ENCODE measurements around the gene RBM20. TPM values are rescaled to one million over a fixed set of nuclear protein-coding genes. Genes with fewer than 3 reads are reported as not detected.

The RBM20 gene
- total and polyA plus RNA-seq, 2 of the 4 experiments (the other 2 are of a cell fraction) = under 0.01 to 0.15 TPM

DNA sequence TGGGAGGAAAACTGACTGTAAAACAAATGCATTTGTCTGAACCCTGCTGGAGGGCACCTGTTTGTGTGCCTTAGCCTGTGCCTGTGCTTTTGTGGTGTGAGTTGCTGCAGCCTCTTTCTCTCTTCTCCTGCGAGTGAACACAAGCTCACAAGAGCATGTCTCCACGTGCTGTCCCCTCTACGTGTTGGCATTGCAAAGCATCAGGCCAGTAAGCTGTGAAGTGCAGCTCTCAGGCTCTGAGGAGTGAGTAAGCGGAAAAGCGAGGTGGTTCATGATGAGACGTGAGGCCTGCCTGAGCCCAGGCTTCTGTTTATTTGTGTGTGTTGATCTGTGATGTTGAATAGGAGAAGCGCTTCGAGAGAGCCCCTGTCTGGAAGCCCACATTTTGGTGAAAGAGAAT lies 142.0 kb downstream of the RBM20 start:
- H4K5ac ChIP-seq (ENCODE audit: low read depth, low read length) = no peak overlapping the region
- H2BK20ac ChIP-seq (ENCODE audit: low read depth, low read length) = no peak overlapping the region
- ATAC-seq (ENCODE audit: low read depth) = 0 out of 2 replicates have a peak, but pooled peaks have one; percentile 32
- in situ Hi-C loops (cut with MboI; ENCODE audit: low sequenced_read_pairs) (no loop called here), dilution Hi-C loops (cut with HindIII; ENCODE audit: low sequenced_read_pairs, unreplicated experiment) (no loop called here), intact Hi-C loops (cut with micrococcal nuclease) (no loop called here)
- no peak overlapping the region for H4K91ac ChIP-seq (ENCODE audit: insufficient read depth, low read depth, low read length)
- H2BK15ac ChIP-seq (ENCODE audit: low read depth, low read length) = no peak overlapping the region
- no peak overlapping the region for H2AFZ ChIP-seq (replicated peaks; ENCODE audit: low read length, poor library complexity)
- no peak for TF ChIP-seq RCOR1 (IDR thresholded peaks at IDR 0.05; ENCODE audit: insufficient replicate concordance, low read length)
- peak; percentile 40; the same call in 1 of the 2 replicates for TF ChIP-seq BHLHE40 (IDR thresholded peaks at IDR 0.05; ENCODE audit: low read depth, low read length)
- no peak overlapping the region for H3K9ac ChIP-seq (ENCODE audit: low read depth, low read length)
- H3K14ac ChIP-seq (replicated peaks; ENCODE audit: low read depth, low read length) = no peak overlapping the region
- no peak overlapping the region for H3K27ac ChIP-seq (ENCODE audit: insufficient read depth, low read length)
- no peaks in the 10 kb centered on the region for H3K79me1 ChIP-seq (ENCODE audit: low read depth in 1 of 2, low read length in 2 of 2)
- H2AK9ac ChIP-seq (replicated peaks; ENCODE audit: low read depth, low read length, poor library complexity) = peak overlapping the region; percentile 10
- no peak overlapping the region for H3K56ac ChIP-seq (ENCODE audit: extremely low read depth, insufficient read depth, low read length)
- CTCF ChIA-PET = interaction anchor here (0.8 to 1.0 kb wide), 2 partner anchors 8 to 12 kb away, joined by 3 read pairs; no protein-coding TSS in a partner anchor
- no peak overlapping the region for H3K18ac ChIP-seq (ENCODE audit: low read depth, low read length)
- H3K4me2 ChIP-seq (ENCODE audit: low read depth, low read length) = no peak overlapping the region
- POLR2A ChIA-PET (ENCODE audit: unreplicated experiment) = no interaction called here
- no peak overlapping the region for H2BK120ac ChIP-seq (ENCODE audit: low read depth, low read length)
- no peaks in the 10 kb centered on the region for H3K9me3 ChIP-seq (ENCODE audit: control insufficient read depth, insufficient read depth, low read length)
- no peaks in the 10 kb centered on the region for H3K9me1 ChIP-seq (ENCODE audit: insufficient read depth, low read length)
- peak; percentile 32 for DNase-seq
- no peak overlapping the region for H2BK5ac ChIP-seq (ENCODE audit: low read depth, low read length, poor library complexity, severe bottlenecking)
- H4K8ac ChIP-seq (ENCODE audit: low read depth in 2 of 2, low read length in 2 of 2) = no peak overlapping the region
- H3K23ac ChIP-seq (ENCODE audit: low read depth, low read length) = no peak overlapping the region
- H3K27me3 ChIP-seq (ENCODE audit: control insufficient read depth, insufficient read depth, low read length) = 0 out of 2 replicates have a peak, but pooled peaks cover 2% of the 10 kb centered on the region
- 58% methylated on average over 2 of the region's 8 CpGs; no CpG with 5 or more reads in 1 of the 2 experiments for WGBS, 2 experiments (ENCODE audit: extremely low coverage in 2 of 2, insufficient read length in 1 of 2)
- H2AK5ac ChIP-seq (ENCODE audit: low read depth, low read length) = no peak overlapping the region; the same call in 1 of the 2 replicates
- no TSS peak for BruUV-seq (replicated peaks)
- H3K4me1 ChIP-seq (ENCODE audit: control insufficient read depth, insufficient read depth, low read length) = peaks cover 9% of the 10 kb centered on the region; the same call in 1 of the 2 replicates
- H3K4ac ChIP-seq (ENCODE audit: low read depth, low read length) = no peak overlapping the region
- no peak overlapping the region for H3K4me3 ChIP-seq (ENCODE audit: insufficient read depth, low read depth, low read length)
- H3K36me3 ChIP-seq (ENCODE audit: control insufficient read depth, insufficient read depth, low read length) = no peaks in the 10 kb centered on the region
- H4K20me1 ChIP-seq (ENCODE audit: insufficient read depth, low read length) = no peaks in the 10 kb centered on the region
